ENCODE results near the gene FAM151A.

The FAM151A gene

GRCh38 chr1:54649921-54650320 is 26.6 kb upstream of the FAM151A start:
- Histone ChIP-seq H3K9ac (ENCODE audit: low read length) (no peak overlapping the region), H3K4me1 (ENCODE audit: low read length) (no peaks in the 10 kb centered on the region), H3K27me3 (replicated peaks; ENCODE audit: insufficient read depth, low read length) (no peaks in the 10 kb centered on the region), H3K36me3 (replicated peaks; ENCODE audit: insufficient read depth, low read length) (no peaks in the 10 kb centered on the region), H3F3A (ENCODE audit: insufficient read depth, low read length) (no peaks in the 10 kb centered on the region), H3K4me3 (ENCODE audit: low read length) (no peak overlapping the region), H3K79me2 (ENCODE audit: low read length) (no peaks in the 10 kb centered on the region), H3K27ac (ENCODE audit: low read length) (no peak overlapping the region), H3K4me2 (ENCODE audit: low read depth, low read length) (no peak overlapping the region), H3K9me3 (replicated peaks; ENCODE audit: insufficient read depth, low read length) (no peaks in the 10 kb centered on the region), H3K9me2 (replicated peaks; ENCODE audit: insufficient read depth, low read length) (no peaks in the 10 kb centered on the region), H2AFZ (ENCODE audit: low read length) (no peak overlapping the region), H4K20me1 (ENCODE audit: insufficient read depth, low read length) (no peaks in the 10 kb centered on the region)
- TF ChIP-seq CTCF (IDR thresholded peaks at IDR 0.05; ENCODE audit: low read length): no peak
- no peak for TF ChIP-seq EZH2phosphoT487 (IDR thresholded peaks at IDR 0.05; ENCODE audit: low read length)
- no peak for TF ChIP-seq EZH2 (optimal IDR thresholded peaks at IDR 0.05; ENCODE audit: low read depth, low read length)
- no peak for DNase-seq

GRCh38 chr1:54649130-54649898 is 26.0 kb upstream of the FAM151A start:
- Histone ChIP-seq H3K4me2 (ENCODE audit: low read depth, low read length) (no peak overlapping the region), H3K9me3 (replicated peaks; ENCODE audit: insufficient read depth, low read length) (no peaks in the 10 kb centered on the region), H2AFZ (ENCODE audit: low read length) (no peak overlapping the region), H3K36me3 (replicated peaks; ENCODE audit: insufficient read depth, low read length) (no peaks in the 10 kb centered on the region), H3K9ac (ENCODE audit: low read length) (no peak overlapping the region), H3F3A (ENCODE audit: insufficient read depth, low read length) (no peaks in the 10 kb centered on the region), H3K4me1 (ENCODE audit: low read length) (no peaks in the 10 kb centered on the region), H3K4me3 (ENCODE audit: low read length) (no peak overlapping the region), H3K27ac (ENCODE audit: low read length) (no peak overlapping the region), H3K9me2 (replicated peaks; ENCODE audit: insufficient read depth, low read length) (no peaks in the 10 kb centered on the region), H3K27me3 (replicated peaks; ENCODE audit: insufficient read depth, low read length) (no peaks in the 10 kb centered on the region), H3K79me2 (ENCODE audit: low read length) (no peaks in the 10 kb centered on the region), H4K20me1 (ENCODE audit: insufficient read depth, low read length) (no peaks in the 10 kb centered on the region)
- TF ChIP-seq EZH2phosphoT487 (IDR thresholded peaks at IDR 0.05; ENCODE audit: low read length) (no peak), EZH2 (optimal IDR thresholded peaks at IDR 0.05; ENCODE audit: low read depth, low read length) (no peak), CTCF (IDR thresholded peaks at IDR 0.05; ENCODE audit: low read length) (no peak)
- no peak for DNase-seq

GRCh38 chr1:54645806-54646676 is 22.7 kb upstream of the FAM151A start:
- no peaks in the 10 kb centered on the region for H4K20me1 ChIP-seq (ENCODE audit: insufficient read depth, low read length)
- no peak for DNase-seq

More at GRCh38 chr1:54645806-54646676, 22.7 kb upstream of the FAM151A start:
- no peaks in the 10 kb centered on the region for H3K9me3 ChIP-seq (replicated peaks; ENCODE audit: insufficient read depth, low read length)
- no peak overlapping the region for H3K27ac ChIP-seq (ENCODE audit: low read length)
- H3K9ac ChIP-seq (ENCODE audit: low read length): no peak overlapping the region
- H3K4me1 ChIP-seq (ENCODE audit: low read length): no peaks in the 10 kb centered on the region
- no peak overlapping the region for H3K4me3 ChIP-seq (ENCODE audit: low read length)
- no peaks in the 10 kb centered on the region for H3K36me3 ChIP-seq (replicated peaks; ENCODE audit: insufficient read depth, low read length)
- H2AFZ ChIP-seq (ENCODE audit: low read length): no peak overlapping the region
- TF ChIP-seq CTCF (IDR thresholded peaks at IDR 0.05; ENCODE audit: low read length) (no peak), EZH2phosphoT487 (IDR thresholded peaks at IDR 0.05; ENCODE audit: low read length) (no peak), EZH2 (optimal IDR thresholded peaks at IDR 0.05; ENCODE audit: low read depth, low read length) (no peak)
- H3K4me2 ChIP-seq (ENCODE audit: low read depth, low read length): no peak overlapping the region
- no peaks in the 10 kb centered on the region for H3K27me3 ChIP-seq (replicated peaks; ENCODE audit: insufficient read depth, low read length)
- no peaks in the 10 kb centered on the region for H3K9me2 ChIP-seq (replicated peaks; ENCODE audit: insufficient read depth, low read length)
- H3K79me2 ChIP-seq (ENCODE audit: low read length): no peaks in the 10 kb centered on the region
- no peaks in the 10 kb centered on the region for H3F3A ChIP-seq (ENCODE audit: insufficient read depth, low read length)
